GM18508 (cell line): ENCODE data around the gene FAM151A.

Experiments
- ATAC-seq: cut with Tn5 transposase; IDR thresholded peaks from one replicate; pipeline ENCODE4 v1.9.1; 2021; ENCODE audit warnings: moderate number of reproducible peaks; ENCODE audit not compliant: insufficient read depth, unreplicated experiment

FAM151A gene

DNA sequence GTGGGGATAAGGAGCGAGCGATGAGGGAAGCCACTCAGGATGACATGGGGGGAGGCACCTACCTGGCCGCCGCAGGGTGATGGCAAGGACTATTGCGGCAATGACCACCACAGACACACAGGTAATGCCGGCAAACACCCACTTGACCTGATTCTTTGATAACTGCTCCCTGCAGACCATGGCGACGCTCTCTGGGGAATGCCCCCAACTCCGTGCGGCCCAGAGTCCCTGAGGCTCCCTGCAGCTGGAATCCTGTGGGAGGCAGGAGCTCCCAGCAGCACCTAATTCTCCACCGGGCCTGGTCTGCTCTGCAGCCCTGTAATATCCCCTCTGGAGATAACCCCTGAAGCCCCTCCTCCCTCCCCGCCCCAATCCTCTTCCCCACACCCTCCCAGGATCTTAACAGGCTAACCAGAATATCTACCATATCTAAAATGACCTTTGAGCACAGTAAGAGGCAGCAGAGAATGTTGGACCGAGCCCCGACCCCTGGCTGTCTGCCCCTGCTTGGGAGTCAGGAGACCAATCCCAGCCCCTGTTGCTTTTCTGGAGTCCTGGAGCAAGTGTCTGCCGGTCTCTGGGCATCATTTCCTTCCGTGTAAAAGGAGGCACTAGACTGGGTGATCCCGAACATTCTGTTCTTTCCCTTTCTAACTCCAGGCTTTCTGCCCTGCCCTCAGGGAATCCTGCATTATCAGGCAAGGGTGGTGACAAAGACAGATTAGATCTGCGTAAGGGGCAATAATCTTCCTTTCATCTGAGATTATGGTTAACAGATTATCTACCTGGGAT is at the start of gene FAM151A:
Gene FAM151A (minus strand): TSS at position 310 of the 792 bp plus-strand sequence. CDS start 130 bp downstream, at position 180.
- no peak for ATAC-seq

DNA sequence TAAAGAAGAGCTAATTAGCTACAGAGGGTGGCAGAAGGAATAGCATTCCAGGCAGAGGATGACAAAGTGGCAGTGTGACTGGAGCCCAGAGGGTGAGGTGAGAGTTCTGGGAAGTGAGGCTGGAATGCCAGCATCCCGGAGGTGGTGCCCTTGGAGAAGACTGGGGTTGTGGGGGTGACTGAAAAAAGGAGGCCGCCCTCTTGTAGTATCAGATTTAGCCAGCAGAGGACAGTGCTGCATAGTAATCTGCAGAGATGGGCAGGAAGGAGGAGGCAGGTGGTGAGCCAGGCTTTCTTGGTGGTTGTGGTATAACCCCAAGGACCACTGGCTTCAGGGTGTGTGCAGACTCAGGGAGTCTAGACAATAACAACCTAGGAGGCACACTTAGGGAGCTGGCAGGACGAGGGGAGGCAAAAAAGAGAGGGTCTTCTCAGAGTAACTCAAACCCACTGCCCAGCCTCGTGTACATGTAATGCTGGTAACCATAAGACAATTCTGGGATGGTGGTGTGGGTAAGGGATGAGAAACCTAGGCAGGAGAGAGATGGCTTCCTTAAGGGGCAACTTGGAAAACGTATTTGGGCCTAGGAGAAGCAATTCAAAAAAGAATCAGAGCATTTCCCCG is 48.8 kb upstream of the FAM151A start:
- no peak for ATAC-seq

GRCh38 chr1:54668567-54668966 is 45.2 kb upstream of the FAM151A start:
- ATAC-seq, result no peak

DNA sequence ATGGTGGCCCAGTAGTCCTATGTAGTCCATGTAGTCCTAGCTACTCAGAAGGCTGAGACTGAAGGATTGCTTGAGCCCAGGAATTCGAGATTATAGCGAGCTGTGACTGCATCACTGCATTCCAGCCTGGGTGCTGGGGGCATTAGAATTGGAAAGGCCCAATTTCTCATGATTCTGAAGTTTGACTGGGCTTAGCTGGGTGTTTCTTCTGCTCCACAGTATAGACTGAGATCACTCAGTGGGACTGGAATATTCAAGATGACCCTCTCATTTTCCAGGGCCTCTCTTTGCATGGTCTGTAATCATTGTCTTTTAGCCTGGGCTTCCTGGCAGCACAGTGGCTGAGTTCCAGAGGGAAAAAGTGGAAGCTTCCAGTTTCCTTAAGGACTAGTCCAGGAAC is 44.5 kb upstream of the FAM151A start:
- ATAC-seq, result no peak

- ATAC-seq, result no peak
These were observed 43.0 kb upstream of the FAM151A start for GRCh38 chr1:54666333-54666732.

DNA sequence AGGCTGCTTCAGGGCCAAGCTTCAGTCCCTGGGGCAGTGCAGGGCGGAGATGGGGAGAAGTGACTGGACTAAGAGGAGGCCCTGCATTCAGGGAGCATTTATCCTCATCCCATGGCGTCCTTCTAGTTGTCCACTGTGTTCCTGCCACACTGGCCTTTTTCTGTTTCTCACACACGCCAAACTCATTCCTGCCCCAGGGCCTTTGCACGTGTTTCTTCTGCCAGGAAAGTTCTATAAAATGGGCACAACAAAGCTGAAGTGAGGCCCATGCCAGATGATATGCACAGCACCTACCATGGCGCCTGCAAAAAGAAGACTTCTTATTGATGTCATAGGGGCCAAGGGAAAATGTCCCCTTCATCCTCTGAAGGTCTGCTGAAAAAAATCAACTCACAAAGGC is 42.5 kb upstream of the FAM151A start:
- ATAC-seq, result no peak

GRCh38 chr1:54664364-54664763 is 41.0 kb upstream of the FAM151A start:
- no peak for ATAC-seq

DNA sequence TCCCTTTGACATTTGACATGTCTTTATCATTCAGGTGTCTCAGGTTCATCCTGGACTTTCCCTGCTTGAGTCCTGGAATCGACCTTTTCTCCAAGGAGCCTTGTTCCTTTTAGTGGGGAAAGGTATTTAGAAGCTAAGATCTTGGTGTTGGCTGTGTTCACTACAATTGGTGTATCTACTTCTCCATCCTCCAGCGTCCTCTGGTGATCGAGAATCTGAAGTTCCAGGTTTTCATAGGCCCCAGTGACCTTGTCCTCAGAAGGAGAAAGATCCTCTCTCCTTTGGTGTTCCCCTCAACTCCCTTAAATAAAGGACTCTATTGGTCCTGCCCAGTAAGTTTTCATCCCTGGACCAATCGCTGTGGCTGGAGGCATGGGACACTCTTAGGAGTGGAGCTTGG is 40.4 kb upstream of the FAM151A start:
- ATAC-seq, result no peak

GRCh38 chr1:54658164-54658913 is 35.0 kb upstream of the FAM151A start:
- ATAC-seq, result no peak

GRCh38 chr1:54653036-54653435 is 29.7 kb upstream of the FAM151A start:
- ATAC-seq, result no peak

DNA sequence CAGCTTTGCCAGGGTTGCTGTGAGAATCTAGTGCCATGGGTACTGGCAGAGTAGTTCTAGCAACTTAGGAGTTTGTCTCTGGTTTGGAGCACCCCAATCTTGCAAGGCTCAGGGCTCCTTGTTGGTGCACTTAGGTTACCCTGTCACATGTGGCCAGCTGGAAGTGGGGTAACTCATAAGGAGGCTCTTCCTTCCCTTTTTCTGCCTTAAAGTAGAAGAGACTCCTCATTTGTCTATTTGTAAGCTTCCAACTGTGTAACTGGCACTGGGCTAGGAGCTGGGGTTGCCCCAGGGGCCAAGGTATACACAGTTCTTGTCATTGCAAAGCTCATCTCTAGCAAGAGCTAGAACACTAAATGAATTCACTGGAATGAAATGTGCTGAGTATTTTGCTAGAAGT is 28.8 kb upstream of the FAM151A start:
- ATAC-seq, result no peak

GRCh38 chr1:54651608-54652007 is 28.3 kb upstream of the FAM151A start:
- ATAC-seq, result no peak

GRCh38 chr1:54650417-54650816 is 27.1 kb upstream of the FAM151A start:
- no peak for ATAC-seq

DNA sequence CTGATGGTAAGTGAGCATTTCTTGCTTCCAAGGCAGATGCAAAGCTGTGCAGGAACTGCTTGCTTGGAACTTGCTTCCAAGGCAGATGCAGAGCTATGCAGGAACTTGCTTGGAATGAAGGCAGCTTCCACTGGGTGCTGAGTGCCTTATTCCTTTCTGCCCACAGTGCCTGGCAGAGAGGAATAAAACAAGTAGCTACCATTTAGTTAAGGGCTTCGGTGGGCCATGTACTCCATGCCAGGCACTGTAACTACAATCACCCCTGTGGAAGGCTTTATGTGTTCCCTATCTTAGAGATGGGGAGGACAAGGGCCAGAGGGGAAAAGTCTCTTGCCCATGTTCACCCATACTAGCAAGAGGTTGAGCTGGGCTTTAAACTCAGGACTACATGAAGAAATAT is 26.6 kb upstream of the FAM151A start:
- ATAC-seq, result no peak

- ATAC-seq, result no peak
These were observed 26.0 kb upstream of the FAM151A start for GRCh38 chr1:54649130-54649898.

GRCh38 chr1:54645806-54646676 is 22.7 kb upstream of the FAM151A start:
- ATAC-seq, result no peak

- ATAC-seq, result no peak
These were observed 20.4 kb upstream of the FAM151A start for GRCh38 chr1:54643736-54644135.

GRCh38 chr1:54640863-54641836 is 17.8 kb upstream of the FAM151A start, which contains the start of gene MROH7:
TSS of gene MROH7 (plus strand) at chr1:54641786. CDS start at chr1:54652927, 11,141 bp downstream.
- ATAC-seq, result no peak
